HepG2 (cell line): ENCODE data around the gene DCD. TPM values are rescaled to one million over a fixed set of nuclear protein-coding genes. Genes with fewer than 3 reads are reported as not detected.

Experiments used
- ATAC-seq: fragments of 200-7000 bp; cut with Tn5 transposase; 3 replicates; pipeline ENCODE4 v1.9.1; 2020; ENCODE audit warnings: mild to moderate bottlenecking, moderate library complexity
- BruUV-seq: library from RNA; stranded (reverse); fragments of 400-500 nt; replicated peaks from 2 replicates; lab custom pipeline; 2021; lab: Mats Ljungman, UMichigan
- CTCF ChIA-PET: fragments of 300-600 bp; formaldehyde crosslinking; extraction: SDS; loops from one replicate; lab custom pipeline; 2021; ENCODE audit warnings: low total read pairs, inconsistent platforms, low intra/inter-chr PET ratio; lab: Yijun Ruan, JAX
- POLR2A ChIA-PET: fragments of 350-600 bp; sonication (Branson Sonifier 250); formaldehyde crosslinking; loops from one replicate; lab custom pipeline; 2020; ENCODE audit warnings: antibody characterized with exemption, inconsistent platforms; lab: Yijun Ruan, JAX
- DNase-seq: peaks from one replicate; pipeline ENCODE4 v3.0.0-alpha.2; 2015; ENCODE audit warnings: low spot score
- FAIRE-seq: peaks from 3 replicates; lab custom pipeline; 2011; peaks lifted over from hg19 to GRCh38; lab: Jason Lieb, UNC
- H2AFZ ChIP-seq: one replicate; pipeline ENCODE4 v1.6.1; 2011; ENCODE audit warnings: low read length, inconsistent platforms
- H3K27ac ChIP-seq: fragments of 300-600 bp; 3 replicates; pipeline ENCODE4 v1.8.0; 2011; ENCODE audit warnings: mixed run types, mild to moderate bottlenecking, mixed read lengths, low read length, inconsistent platforms; ENCODE audit not compliant: insufficient read depth; ENCODE audit errors: extremely low read length
- H3K27me3 ChIP-seq, 2 experiments: fragments of 200-600 bp in 1 of 2; 2 replicates in 1 of 2; 3 replicates in 1 of 2; pipeline versions ENCODE4 v1.6.0 to v1.8.0; 2011; ENCODE audit warnings: low read length in 2 of 2, mild to moderate bottlenecking in 2 of 2, moderate library complexity in 2 of 2, inconsistent platforms in 1 of 2; ENCODE audit not compliant: insufficient read depth in 2 of 2, control insufficient read depth in 1 of 2
- H3K36me3 ChIP-seq, 2 experiments: fragments of 200-600 bp in 1 of 2; replicated peaks in 1 of 2; 2 replicates in 1 of 2; 3 replicates in 1 of 2; pipeline versions ENCODE4 v1.5.1 to v1.8.0; 2011; ENCODE audit warnings: low read length in 2 of 2, inconsistent platforms in 1 of 2; ENCODE audit not compliant: insufficient read depth in 2 of 2, control insufficient read depth in 1 of 2
- H3K4me1 ChIP-seq: 2 replicates; pipeline ENCODE4 v1.5.1; 2012; ENCODE audit warnings: low read length, inconsistent platforms; ENCODE audit not compliant: insufficient read depth
- H3K4me2 ChIP-seq: 2 replicates; pipeline ENCODE4 v1.6.0; 2011; ENCODE audit warnings: low read depth, low read length, inconsistent platforms
- H3K4me3 ChIP-seq, 3 experiments: fragments of 200-600 bp in 1 of 3; sonication (generic), shearing (Covaris generic) in 1 of 3; replicated peaks in 1 of 3; 2 replicates each; pipeline ENCODE4 v1.5.1; 2011 to 2016; ENCODE audit warnings: low read length in 3 of 3, inconsistent platforms in 2 of 3, low read depth in 2 of 3, mild to moderate bottlenecking in 2 of 3, control low read depth in 1 of 3, mixed read lengths in 1 of 3; ENCODE audit not compliant: insufficient read depth in 1 of 3
- H3K79me2 ChIP-seq: one replicate; pipeline ENCODE4 v1.6.1; 2011; ENCODE audit warnings: low read length, inconsistent platforms; ENCODE audit not compliant: insufficient read depth
- H3K9ac ChIP-seq: 2 replicates; pipeline ENCODE4 v1.6.0; 2011; ENCODE audit warnings: mild to moderate bottlenecking, low read depth, low read length, inconsistent platforms; ENCODE audit not compliant: insufficient read depth
- H3K9me3 ChIP-seq: 2 replicates; pipeline ENCODE4 v1.5.1; 2012; ENCODE audit warnings: mild to moderate bottlenecking, low read length
- H4K20me1 ChIP-seq: 2 replicates; pipeline ENCODE4 v1.6.0; 2011; ENCODE audit warnings: inconsistent platforms, mild to moderate bottlenecking, low read length, moderate library complexity; ENCODE audit not compliant: insufficient read depth
- MATR3 ChIP-seq: sonication (generic); formaldehyde crosslinking; IDR thresholded peaks from 2 replicates; pipeline ENCODE4 v1.4.0; 2020; ENCODE audit warnings: missing genetic modification reagents
- ZNF225 ChIP-seq: sonication (generic); formaldehyde crosslinking; IDR thresholded peaks from 2 replicates; pipeline ENCODE4 v1.4.0; 2020; ENCODE audit warnings: mild to moderate bottlenecking, missing genetic modification reagents
- WGBS: methylation state at CpG from one replicate; pipeline ENCODE4 v1.1.6; 2017; ENCODE audit warnings: low lambda C conversion rate; 5-methylcytosine and 5-hydroxymethylcytosine counted together
- in situ Hi-C: cut with HindIII; loops from 2 replicates; pipeline ENCODE4 v1.10.0; 2017; ENCODE audit warnings: low pct_unique_long_range_greater_than_20kb; ENCODE audit not compliant: extremely low pct_ligation_motif_present
- intact Hi-C: fragments of 100-400 bp; cut with micrococcal nuclease; formaldehyde crosslinking; loops from one replicate; pipeline ENCODE4 v1.10.0; 2022; ENCODE audit not compliant: unreplicated experiment
- polyA plus RNA-seq, 8 experiments: library from polyadenylated mRNA; depleted of rRNA in 3 of 8; stranded (reverse) in 7 of 8; unstranded in 1 of 8; fragments of >200 nt; fragmentation: Illumina TruSeq in 4 of 8; extraction: Trizol in 4 of 8; gene quantifications; 2 replicates each; pipeline versions ENCODE4 v1.2.1 to v1.2.3, GENCODE V29; 2011 to 2016; ENCODE audit warnings: low read depth in 4 of 8, missing spikeins in 1 of 8, mixed read lengths in 1 of 8; ENCODE audit not compliant: insufficient read depth in 1 of 8
- total RNA-seq, 5 experiments: library from RNA; depleted of rRNA; stranded (reverse); fragments of >200 nt; fragmentation: Illumina TruSeq; extraction: Trizol; gene quantifications; 2 replicates each; pipeline ENCODE4 v1.2.3, GENCODE V29; 2016; ENCODE audit warnings: low read depth in 1 of 5
- TF ChIP-seq, protein P1 (sequence below): sonication (generic); formaldehyde crosslinking; IDR thresholded peaks from 2 replicates; pipeline ENCODE4 v1.8.1; 2023; ENCODE audit warnings: missing genetic modification reagents, mild to moderate bottlenecking, borderline replicate concordance

The DCD gene
- total and polyA plus RNA-seq, 2 of the 13 experiments (the other 11 are each of a cell fraction or from before 2014, with no cell fraction given) = not detected

DNA sequence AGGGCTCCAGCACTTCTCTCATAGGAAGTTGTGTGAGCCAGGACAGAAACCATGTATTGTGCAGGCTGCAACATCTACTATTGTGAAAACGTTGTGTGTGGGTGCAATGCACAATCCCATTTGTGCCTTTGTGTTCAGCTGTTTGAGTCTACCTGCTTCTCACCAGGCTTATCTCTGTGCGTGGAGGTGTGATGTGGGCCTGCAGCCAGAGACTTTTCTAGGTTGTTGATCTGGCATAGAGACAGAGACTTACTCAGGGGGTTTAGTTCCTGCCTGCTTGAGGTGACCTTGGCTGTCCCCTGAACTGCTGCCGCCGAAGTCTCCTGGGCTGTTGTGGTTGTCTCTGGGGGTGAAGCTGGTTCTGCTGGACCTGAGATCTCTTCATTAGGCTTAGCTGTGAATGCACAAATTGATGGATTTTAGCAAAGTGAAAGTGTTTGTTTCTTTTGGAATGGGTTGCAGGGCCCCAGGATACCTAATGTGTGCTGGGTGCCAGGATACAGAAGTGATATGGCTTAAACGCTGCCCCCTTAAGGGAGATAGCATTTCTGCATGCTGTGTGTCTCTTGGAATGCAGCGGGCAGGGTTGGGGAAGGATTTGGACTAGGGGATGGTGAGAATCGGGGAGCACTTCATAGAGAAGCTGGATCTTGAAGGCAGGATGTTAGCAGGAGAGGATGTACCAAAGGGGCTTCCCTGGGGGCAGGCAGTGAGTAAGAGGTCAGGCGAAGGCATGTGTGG is 16.0 kb downstream of the DCD start:
- 9% methylated on average over 8 of the region's 8 CpGs for WGBS

DNA sequence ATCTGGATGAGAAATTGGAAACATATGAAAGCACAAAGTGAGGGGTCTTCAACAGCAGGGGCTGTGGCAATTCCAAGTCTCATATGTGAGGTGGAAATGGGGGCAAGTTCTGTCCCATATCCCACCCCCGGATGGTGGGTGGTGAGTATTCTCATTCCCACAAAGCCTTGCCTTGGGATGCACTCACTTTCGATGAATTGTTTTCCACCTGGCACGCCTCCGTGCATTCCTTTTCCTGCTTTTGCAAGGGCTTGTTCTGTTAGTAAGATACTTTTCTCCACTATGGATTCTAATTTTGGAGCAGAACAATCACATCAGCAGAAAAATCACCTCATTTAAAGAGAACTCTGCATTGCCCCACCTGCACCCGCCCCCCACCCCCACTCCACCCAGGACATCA is 16.6 kb downstream of the DCD start:
- Histone ChIP-seq H3K27ac (no peak overlapping the region), H3K27me3 (peaks cover 3 to 15% of the 10 kb centered on the region in 2 experiments; a peak in 4 of 5 replicates), H3K79me2 (no peaks in the 10 kb centered on the region), H4K20me1 (no peaks in the 10 kb centered on the region), H3K9me3 (peaks cover 17% of the 10 kb centered on the region), H2AFZ (no peak overlapping the region), H3K4me3 (no peak overlapping the region), H3K9ac (no peak overlapping the region), H3K36me3 (no peaks in the 10 kb centered on the region), H3K4me2 (no peak overlapping the region), H3K4me1 (no peaks in the 10 kb centered on the region)
- intact Hi-C loops = no loop called here
- ATAC-seq (no peak), DNase-seq (no peak), FAIRE-seq (no peak)
- in situ Hi-C loops = no loop called here
- WGBS = 33% methylated on average over 5 of the region's 5 CpGs
- POLR2A ChIA-PET = no interaction called here
- BruUV-seq = no TSS peak
- TF ChIP-seq, protein P1, sequence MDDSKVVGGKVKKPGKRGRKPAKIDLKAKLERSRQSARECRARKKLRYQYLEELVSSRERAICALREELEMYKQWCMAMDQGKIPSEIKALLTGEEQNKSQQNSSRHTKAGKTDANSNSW (CRISPR knock-in tag) = no peak
- CTCF ChIA-PET = no interaction called here

More for the DNA sequence above, 16.0 kb downstream of the DCD start:
- H3K9ac ChIP-seq = no peak overlapping the region
- ChIA-PET CTCF (no interaction called here), POLR2A (no interaction called here)
- peaks cover 3 to 15% of the 10 kb centered on the region in 2 experiments; a peak in 4 of 5 replicates for H3K27me3 ChIP-seq
- no peaks in the 10 kb centered on the region for H3K4me1 ChIP-seq
- TF ChIP-seq MATR3 (CRISPR knock-in tag) (no peak), ZNF225 (no peak)
- BruUV-seq = no TSS peak
- no peaks in the 10 kb centered on the region for H3K79me2 ChIP-seq
- intact Hi-C loops = no loop called here
- no peaks in the 10 kb centered on the region for H3K36me3 ChIP-seq
- in situ Hi-C loops = no loop called here
- DNase-seq (no peak), FAIRE-seq (no peak), ATAC-seq (0 out of 3 replicates have a peak, but pooled peaks have one; percentile 35)
- H2AFZ ChIP-seq = no peak overlapping the region
- peaks cover 12% of the 10 kb centered on the region for H3K9me3 ChIP-seq
- H3K27ac ChIP-seq = no peak overlapping the region
- H3K4me3 ChIP-seq = no peak overlapping the region
- H3K4me2 ChIP-seq = no peak overlapping the region
- H4K20me1 ChIP-seq = no peaks in the 10 kb centered on the region
